GM23248 (cell line): ENCODE measurements around the gene ZNF277. TPM values are rescaled to one million over a fixed set of nuclear protein-coding genes. Genes with fewer than 3 reads are reported as not detected.
"Not testable (repeated sequence)": the region's sequence is repeated elsewhere in the genome, so short reads cannot be mapped to it uniquely, and the experiment has no call there.

Source experiments
- DNase-seq: peaks from one replicate; pipeline ENCODE4 v3.0.0-alpha.2; 2015
- H2AFZ ChIP-seq: fragments of 200-600 bp; sonication (generic); 2 replicates; pipeline ENCODE4 v1.6.1; 2016; ENCODE audit warnings: antibody characterized with exemption
- H3F3A ChIP-seq: fragments of 200-600 bp; sonication (generic); 2 replicates; pipeline ENCODE4 v1.6.1; 2016; ENCODE audit warnings: mild to moderate bottlenecking, antibody characterized with exemption, mixed run types; ENCODE audit not compliant: insufficient read depth
- H3K27ac ChIP-seq: fragments of 200-600 bp; sonication (generic); 2 replicates; pipeline ENCODE4 v1.5.1; 2016; ENCODE audit warnings: mild to moderate bottlenecking
- H3K27me3 ChIP-seq: fragments of 200-600 bp; sonication (generic); replicated peaks from 2 replicates; pipeline ENCODE4 v1.6.1; 2016; ENCODE audit warnings: mild to moderate bottlenecking; ENCODE audit not compliant: insufficient read depth
- H3K36me3 ChIP-seq: fragments of 200-600 bp; sonication (generic); 2 replicates; pipeline ENCODE4 v1.6.1; 2016; ENCODE audit warnings: low read depth, mild to moderate bottlenecking
- H3K4me1 ChIP-seq: fragments of 200-600 bp; sonication (generic); 2 replicates; pipeline ENCODE4 v1.6.1; 2016; ENCODE audit warnings: mild to moderate bottlenecking; ENCODE audit not compliant: insufficient read depth
- H3K4me2 ChIP-seq: fragments of 200-600 bp; sonication (generic); one replicate; pipeline ENCODE4 v1.6.1; 2016; ENCODE audit warnings: mild to moderate bottlenecking; ENCODE audit not compliant: unreplicated experiment
- H3K4me3 ChIP-seq: fragments of 200-600 bp; sonication (generic); 2 replicates; pipeline ENCODE4 v1.5.1; 2016; ENCODE audit warnings: mild to moderate bottlenecking
- H3K79me2 ChIP-seq: fragments of 200-600 bp; sonication (generic); 2 replicates; pipeline ENCODE4 v1.6.1; 2016; ENCODE audit warnings: mild to moderate bottlenecking; ENCODE audit not compliant: insufficient read depth
- H3K9ac ChIP-seq: fragments of 200-600 bp; sonication (generic); 2 replicates; pipeline ENCODE4 v1.6.1; 2016; ENCODE audit warnings: mild to moderate bottlenecking
- H3K9me2 ChIP-seq: fragments of 200-600 bp; sonication (generic); 2 replicates; pipeline ENCODE4 v1.6.1; 2016; ENCODE audit warnings: mixed run types, mild to moderate bottlenecking, moderate library complexity; ENCODE audit not compliant: insufficient read depth
- H3K9me3 ChIP-seq: fragments of 200-600 bp; sonication (generic); one replicate; pipeline ENCODE4 v1.6.1; 2017; ENCODE audit warnings: low read depth
- H4K20me1 ChIP-seq: fragments of 200-600 bp; sonication (generic); 2 replicates; pipeline ENCODE4 v1.6.0; 2016; ENCODE audit not compliant: insufficient read depth
- EZH2 ChIP-seq: fragments of 200-600 bp; sonication (generic); IDR thresholded peaks from 2 replicates; pipeline ENCODE4 v1.6.1; 2018; ENCODE audit warnings: antibody characterized with exemption, mild to moderate bottlenecking; ENCODE audit not compliant: insufficient read depth, poor library complexity, severe bottlenecking
- EZH2phosphoT487 ChIP-seq: fragments of 200-600 bp; sonication (generic); IDR thresholded peaks from 2 replicates; pipeline ENCODE4 v1.6.1; 2018; ENCODE audit warnings: antibody characterized with exemption, moderate library complexity, mild to moderate bottlenecking, low read depth; ENCODE audit not compliant: insufficient read depth
- WGBS, 2 experiments: methylation state at CpG; one replicate each; pipeline ENCODE4 v1.1.6; 2015 to 2017; ENCODE audit warnings: low lambda C conversion rate in 2 of 2, low coverage in 1 of 2; ENCODE audit errors: missing lambda C conversion rate in 2 of 2; 5-methylcytosine and 5-hydroxymethylcytosine counted together
- in situ Hi-C: fragments of 300-500 bp; cut with MboI; formaldehyde crosslinking; loops from 2 replicates; pipeline ENCODE4 v1.15.0; 2020
- polyA plus RNA-seq: library from polyadenylated mRNA; unstranded; fragments of >200 nt; fragmentation: Nextera tagmentation; extraction: Ambion mirVana; gene quantifications from 2 replicates; pipeline ENCODE4 v1.2.1, GENCODE V29; 2016
- total RNA-seq: library from RNA; depleted of rRNA; stranded (reverse); fragments of >200 nt; shearing (Covaris generic); gene quantifications from 2 replicates; pipeline ENCODE4 v1.2.3, GENCODE V29; 2014

ZNF277 gene
- total and polyA plus RNA-seq, 2 experiments from 2014 or later, result 10.0 to 25.1 TPM

DNA sequence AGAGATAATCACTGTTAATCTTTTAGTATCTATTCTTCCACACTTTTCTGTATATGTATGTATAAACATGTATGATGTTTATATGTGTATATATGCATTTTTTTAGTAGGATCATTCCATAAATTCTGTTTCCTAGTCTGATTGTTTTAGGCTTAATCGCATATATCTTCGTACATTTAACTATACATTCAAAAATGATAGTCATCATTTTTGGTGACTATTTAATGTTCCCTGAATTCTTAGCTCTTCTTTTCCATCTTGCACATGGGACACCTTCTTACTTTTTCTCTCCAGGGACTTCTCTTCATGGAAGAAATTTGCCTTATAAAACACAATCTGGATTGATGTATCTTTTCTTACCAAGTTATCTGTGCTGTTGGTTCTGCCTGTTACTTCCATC is 42.1 kb downstream of the ZNF277 start:
- H3K27me3 ChIP-seq, result no peaks in the 10 kb centered on the region
- DNase-seq, result no peak
- no peak overlapping the region for H3K9ac ChIP-seq
- H3K27ac ChIP-seq, result no peak overlapping the region
- H3F3A ChIP-seq, result no peaks in the 10 kb centered on the region
- no peak overlapping the region for H3K4me3 ChIP-seq
- TF ChIP-seq EZH2 (no peak), EZH2phosphoT487 (no peak)
- H4K20me1 ChIP-seq, result 0 out of 2 replicates have a peak, but pooled peaks cover 6% of the 10 kb centered on the region
- no peaks in the 10 kb centered on the region for H3K9me3 ChIP-seq
- no peak overlapping the region for H2AFZ ChIP-seq
- H3K4me1 ChIP-seq, result no peaks in the 10 kb centered on the region
- in situ Hi-C loops, result no loop called here
- no peaks in the 10 kb centered on the region for H3K36me3 ChIP-seq
- no peaks in the 10 kb centered on the region for H3K9me2 ChIP-seq
- H3K79me2 ChIP-seq, result peaks cover 17% of the 10 kb centered on the region; the same call in 1 of the 2 replicates
- H3K4me2 ChIP-seq, result no peak overlapping the region
- 83 to 93% methylated on average over 2 of the region's 2 CpGs for WGBS, 2 experiments

DNA sequence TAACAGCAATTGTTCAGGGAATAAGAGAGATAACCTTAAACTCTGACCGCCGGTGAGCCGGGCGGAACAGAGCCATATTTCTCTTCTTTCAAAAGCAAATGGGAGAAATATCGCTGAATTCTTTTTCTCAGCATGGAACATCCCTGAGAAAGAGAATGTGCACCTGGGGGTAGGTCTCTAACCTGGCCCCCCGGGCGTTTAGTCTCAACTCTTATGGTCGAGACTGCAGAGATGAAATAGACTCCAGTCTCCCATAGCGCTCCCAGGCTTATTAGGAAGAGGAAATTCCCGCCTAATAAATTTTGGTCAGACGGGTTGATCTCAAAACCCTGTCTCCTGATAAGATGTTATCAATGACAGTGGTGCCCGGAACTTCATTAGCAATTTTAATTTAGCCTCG is 43.5 kb downstream of the ZNF277 start:
- H3K4me1 ChIP-seq, H3K36me3 ChIP-seq, H3K27me3 ChIP-seq, in situ Hi-C loops, DNase-seq, H4K20me1 ChIP-seq, H3K9ac ChIP-seq, H3K4me3 ChIP-seq, H2AFZ ChIP-seq, H3K9me3 ChIP-seq, H3K27ac ChIP-seq, H3F3A ChIP-seq, H3K9me2 ChIP-seq, H3K4me2 ChIP-seq: not testable (repeated sequence)
- H3K79me2 ChIP-seq, result peaks cover 21% of the 10 kb centered on the region; the same call in 1 of the 2 replicates
- WGBS, 2 experiments, result 81 to 85% methylated on average over 13 of the region's 13 CpGs

GRCh38 chr7:112252141-112252540 is 45.6 kb downstream of the ZNF277 start:
- Histone ChIP-seq H3K9me2 (no peaks in the 10 kb centered on the region), H3K4me2 (no peak overlapping the region), H3K27ac (no peak overlapping the region), H2AFZ (no peak overlapping the region), H3F3A (no peaks in the 10 kb centered on the region), H3K9me3 (no peaks in the 10 kb centered on the region), H3K36me3 (no peaks in the 10 kb centered on the region), H3K9ac (no peak overlapping the region), H3K4me1 (no peaks in the 10 kb centered on the region), H3K79me2 (peaks cover 27% of the 10 kb centered on the region; the same call in 1 of the 2 replicates), H3K4me3 (no peak overlapping the region), H4K20me1 (0 out of 2 replicates have a peak, but pooled peaks cover 6% of the 10 kb centered on the region), H3K27me3 (no peaks in the 10 kb centered on the region)
- in situ Hi-C loops, result no loop called here
- no peak for TF ChIP-seq EZH2
- no peak for TF ChIP-seq EZH2phosphoT487
- 95 to 97% methylated on average over 3 of the region's 3 CpGs for WGBS, 2 experiments
- DNase-seq, result no peak

DNA sequence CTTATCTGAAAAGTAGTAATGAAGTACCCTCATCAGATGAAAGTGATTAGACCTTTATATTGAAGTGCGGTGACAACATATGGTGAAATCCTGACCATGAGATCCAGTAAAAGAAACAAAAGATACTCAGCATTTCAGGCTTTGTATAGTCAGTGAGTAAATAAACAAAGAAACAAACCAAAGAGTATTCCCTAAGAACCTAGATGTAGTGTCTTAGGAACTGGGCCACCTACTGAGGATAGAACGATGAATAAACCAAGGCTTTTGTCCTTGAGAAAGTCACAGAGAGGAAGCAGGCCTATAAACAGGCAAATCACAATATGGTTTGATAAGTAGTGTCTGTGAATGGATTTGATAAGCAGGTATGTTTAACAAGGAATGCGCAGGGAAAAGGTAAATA is 46.2 kb downstream of the ZNF277 start:
- Histone ChIP-seq H3K27me3 (no peaks in the 10 kb centered on the region), H3K27ac (no peak overlapping the region), H4K20me1 (0 out of 2 replicates have a peak, but pooled peaks cover 6% of the 10 kb centered on the region), H3K79me2 (peaks cover 28% of the 10 kb centered on the region; the same call in 1 of the 2 replicates), H3K9ac (no peak overlapping the region), H3K9me3 (no peaks in the 10 kb centered on the region), H3K4me2 (no peak overlapping the region), H2AFZ (no peak overlapping the region), H3K9me2 (no peaks in the 10 kb centered on the region), H3F3A (no peaks in the 10 kb centered on the region), H3K4me1 (no peaks in the 10 kb centered on the region), H3K36me3 (no peaks in the 10 kb centered on the region), H3K4me3 (no peak overlapping the region)
- DNase-seq, result no peak
- TF ChIP-seq EZH2phosphoT487 (no peak), EZH2 (no peak)
- WGBS, 2 experiments, result 96 to 99% methylated on average over 3 of the region's 3 CpGs
- in situ Hi-C loops, result no loop called here

DNA sequence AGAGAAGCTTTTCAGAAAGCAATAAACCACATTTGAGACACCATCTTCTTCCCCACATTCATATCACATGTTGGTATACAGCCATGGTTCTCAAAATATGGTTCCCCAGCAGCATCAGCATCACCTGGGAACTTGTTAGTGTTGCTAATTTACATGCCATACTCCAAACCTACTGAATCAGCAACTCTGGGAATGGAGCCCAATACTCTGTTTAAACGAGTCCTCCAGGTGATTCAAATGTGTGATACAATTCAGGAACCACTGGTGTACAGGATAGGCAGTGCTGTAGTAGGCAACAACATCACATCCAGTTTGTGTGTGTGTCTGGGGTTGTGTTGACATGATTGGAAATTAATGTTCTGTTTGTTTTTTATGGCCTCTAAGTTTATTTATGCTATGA is 47.7 kb downstream of the ZNF277 start:
- WGBS, 2 experiments, result 87 to 100% methylated on average over 1 of the region's 1 CpG

More for the DNA sequence above, 47.7 kb downstream of the ZNF277 start:
- no peak overlapping the region for H3K4me2 ChIP-seq
- H3K4me1 ChIP-seq, result no peaks in the 10 kb centered on the region
- no peak for DNase-seq
- no peak for TF ChIP-seq EZH2phosphoT487
- TF ChIP-seq EZH2, result no peak
- H3K27ac ChIP-seq, result no peak overlapping the region
- no peak overlapping the region for H3K9ac ChIP-seq
- H3F3A ChIP-seq, result no peaks in the 10 kb centered on the region
- no peaks in the 10 kb centered on the region for H3K27me3 ChIP-seq
- no peaks in the 10 kb centered on the region for H3K9me3 ChIP-seq
- H3K9me2 ChIP-seq, result no peaks in the 10 kb centered on the region
- no peak overlapping the region for H3K4me3 ChIP-seq
- no peaks in the 10 kb centered on the region for H3K36me3 ChIP-seq
- H4K20me1 ChIP-seq, result 0 out of 2 replicates have a peak, but pooled peaks cover 3% of the 10 kb centered on the region
- in situ Hi-C loops, result no loop called here
- H2AFZ ChIP-seq, result no peak overlapping the region
- H3K79me2 ChIP-seq, result 0 out of 2 replicates have a peak, but pooled peaks cover 21% of the 10 kb centered on the region
